ENCODE measurements around the gene CMTM2. TPM values are rescaled to one million over a fixed set of nuclear protein-coding genes. Genes with fewer than 3 reads are reported as not detected.

CMTM2 gene
- total and polyA plus RNA-seq, 9 of the 15 experiments (the other 6 are each of a cell fraction or from before 2014, with no cell fraction given), result not detected

DNA sequence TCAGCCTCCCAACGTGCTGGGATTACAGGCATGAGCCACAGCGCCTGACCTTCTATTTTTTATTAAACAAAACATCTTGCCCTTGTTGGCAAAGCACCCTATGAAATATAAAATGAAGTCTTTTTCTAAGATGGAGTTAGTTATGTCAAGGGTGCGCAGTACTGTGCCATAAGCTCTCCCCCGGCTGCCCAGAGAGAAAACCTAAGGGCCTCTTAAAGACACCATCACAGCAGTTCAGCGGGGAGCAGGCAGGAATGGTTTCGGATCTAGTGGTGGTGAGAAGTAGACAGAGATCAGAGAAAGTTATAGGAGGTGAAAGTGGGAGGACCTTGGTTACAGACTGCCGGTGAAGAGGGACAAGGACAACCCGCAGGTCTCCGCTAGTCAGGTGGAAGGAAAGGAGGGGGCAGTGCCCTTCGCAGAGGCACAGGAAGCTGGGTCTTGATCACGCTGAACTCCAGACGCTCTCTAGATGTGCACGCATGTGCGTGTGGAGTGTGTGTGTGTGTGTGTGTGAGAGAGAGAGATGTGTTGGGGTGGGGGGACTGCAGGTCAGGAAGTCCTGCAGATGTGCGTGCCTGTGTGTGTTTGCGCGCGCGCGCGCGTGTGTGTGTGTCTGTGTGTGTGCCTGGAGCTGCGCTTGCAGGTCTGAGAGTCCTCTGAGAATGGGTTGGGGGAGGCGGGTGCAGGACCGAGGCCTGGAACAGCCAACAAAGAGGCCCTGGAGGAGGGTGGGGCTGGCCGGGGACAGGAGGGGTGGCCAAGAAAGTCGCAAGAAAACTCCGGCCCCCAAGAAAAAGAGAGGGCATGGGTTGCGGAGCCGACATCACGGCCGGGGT, 24.5 kb downstream of the CMTM2 start (continued):
- TF ChIP-seq ZNF778 (CRISPR knock-in tag; IDR thresholded peaks at IDR 0.05) (0 out of 2 replicates have a peak, but pooled peaks have one; percentile 22), KAT8 (IDR thresholded peaks at IDR 0.05; ENCODE audit: low read depth) (no peak), BMI1 (IDR thresholded peaks at IDR 0.05; ENCODE audit: low read length) (no peak), KLF1 (tag; IDR thresholded peaks at IDR 0.05) (no peak), ZNF121 (CRISPR knock-in tag; conservative IDR thresholded peaks at IDR 0.05) (no peak), RFX1 (IDR thresholded peaks at IDR 0.05) (no peak), ZNF274 (IDR thresholded peaks at IDR 0.05; ENCODE audit: borderline replicate concordance, low read depth, low read length) (no peak), CHCHD3 (CRISPR knock-in tag; IDR thresholded peaks at IDR 0.05) (no peak), TRIM24 (IDR thresholded peaks at IDR 0.05) (peak in 1 of 2 experiments; percentile 29; a peak in 1 of 4 replicates), ZNF184 (CRISPR knock-in tag; IDR thresholded peaks at IDR 0.05) (no peak), ZNF696 (CRISPR knock-in tag; conservative IDR thresholded peaks at IDR 0.05) (no peak), FIP1L1 (IDR thresholded peaks at IDR 0.05; ENCODE audit: low read depth, low read length, poor library complexity, severe bottlenecking) (no peak), PRMT5 (CRISPR knock-in tag; IDR thresholded peaks at IDR 0.05) (no peak), CBX2 (IDR thresholded peaks at IDR 0.05; ENCODE audit: insufficient read depth, low read length, poor library complexity, severe bottlenecking) (no peak), PTRF (tag; IDR thresholded peaks at IDR 0.05) (peak; percentile 87), NCOA1 (IDR thresholded peaks at IDR 0.05; ENCODE audit: low read depth) (no peak), ZNF134 (CRISPR knock-in tag; conservative IDR thresholded peaks at IDR 0.05) (peak; percentile 62; the same call in 1 of the 2 replicates), ZNF444 (CRISPR knock-in tag; IDR thresholded peaks at IDR 0.05) (no peak), NR2F6 (CRISPR knock-in tag; IDR thresholded peaks at IDR 0.05) (no peak), NR3C1 (CRISPR knock-in tag; IDR thresholded peaks at IDR 0.05) (no peak)
- TF ChIP-seq, protein P1, sequence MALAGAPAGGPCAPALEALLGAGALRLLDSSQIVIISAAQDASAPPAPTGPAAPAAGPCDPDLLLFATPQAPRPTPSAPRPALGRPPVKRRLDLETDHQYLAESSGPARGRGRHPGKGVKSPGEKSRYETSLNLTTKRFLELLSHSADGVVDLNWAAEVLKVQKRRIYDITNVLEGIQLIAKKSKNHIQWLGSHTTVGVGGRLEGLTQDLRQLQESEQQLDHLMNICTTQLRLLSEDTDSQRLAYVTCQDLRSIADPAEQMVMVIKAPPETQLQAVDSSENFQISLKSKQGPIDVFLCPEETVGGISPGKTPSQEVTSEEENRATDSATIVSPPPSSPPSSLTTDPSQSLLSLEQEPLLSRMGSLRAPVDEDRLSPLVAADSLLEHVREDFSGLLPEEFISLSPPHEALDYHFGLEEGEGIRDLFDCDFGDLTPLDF (CRISPR knock-in tag; IDR thresholded peaks at IDR 0.05), result no peak
- TF ChIP-seq, protein P2, sequence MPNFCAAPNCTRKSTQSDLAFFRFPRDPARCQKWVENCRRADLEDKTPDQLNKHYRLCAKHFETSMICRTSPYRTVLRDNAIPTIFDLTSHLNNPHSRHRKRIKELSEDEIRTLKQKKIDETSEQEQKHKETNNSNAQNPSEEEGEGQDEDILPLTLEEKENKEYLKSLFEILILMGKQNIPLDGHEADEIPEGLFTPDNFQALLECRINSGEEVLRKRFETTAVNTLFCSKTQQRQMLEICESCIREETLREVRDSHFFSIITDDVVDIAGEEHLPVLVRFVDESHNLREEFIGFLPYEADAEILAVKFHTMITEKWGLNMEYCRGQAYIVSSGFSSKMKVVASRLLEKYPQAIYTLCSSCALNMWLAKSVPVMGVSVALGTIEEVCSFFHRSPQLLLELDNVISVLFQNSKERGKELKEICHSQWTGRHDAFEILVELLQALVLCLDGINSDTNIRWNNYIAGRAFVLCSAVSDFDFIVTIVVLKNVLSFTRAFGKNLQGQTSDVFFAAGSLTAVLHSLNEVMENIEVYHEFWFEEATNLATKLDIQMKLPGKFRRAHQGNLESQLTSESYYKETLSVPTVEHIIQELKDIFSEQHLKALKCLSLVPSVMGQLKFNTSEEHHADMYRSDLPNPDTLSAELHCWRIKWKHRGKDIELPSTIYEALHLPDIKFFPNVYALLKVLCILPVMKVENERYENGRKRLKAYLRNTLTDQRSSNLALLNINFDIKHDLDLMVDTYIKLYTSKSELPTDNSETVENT (CRISPR knock-in tag; IDR thresholded peaks at IDR 0.05), result no peak; the same call in 1 of the 2 replicates
- TF ChIP-seq, protein P3, sequence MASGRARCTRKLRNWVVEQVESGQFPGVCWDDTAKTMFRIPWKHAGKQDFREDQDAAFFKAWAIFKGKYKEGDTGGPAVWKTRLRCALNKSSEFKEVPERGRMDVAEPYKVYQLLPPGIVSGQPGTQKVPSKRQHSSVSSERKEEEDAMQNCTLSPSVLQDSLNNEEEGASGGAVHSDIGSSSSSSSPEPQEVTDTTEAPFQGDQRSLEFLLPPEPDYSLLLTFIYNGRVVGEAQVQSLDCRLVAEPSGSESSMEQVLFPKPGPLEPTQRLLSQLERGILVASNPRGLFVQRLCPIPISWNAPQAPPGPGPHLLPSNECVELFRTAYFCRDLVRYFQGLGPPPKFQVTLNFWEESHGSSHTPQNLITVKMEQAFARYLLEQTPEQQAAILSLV (tag; IDR thresholded peaks at IDR 0.05), result peak; percentile 78
- TF ChIP-seq, protein P4, sequence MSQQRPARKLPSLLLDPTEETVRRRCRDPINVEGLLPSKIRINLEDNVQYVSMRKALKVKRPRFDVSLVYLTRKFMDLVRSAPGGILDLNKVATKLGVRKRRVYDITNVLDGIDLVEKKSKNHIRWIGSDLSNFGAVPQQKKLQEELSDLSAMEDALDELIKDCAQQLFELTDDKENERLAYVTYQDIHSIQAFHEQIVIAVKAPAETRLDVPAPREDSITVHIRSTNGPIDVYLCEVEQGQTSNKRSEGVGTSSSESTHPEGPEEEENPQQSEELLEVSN (IDR thresholded peaks at IDR 0.05; ENCODE audit: borderline replicate concordance in 1 of 2, extremely low read depth in 1 of 2, insufficient read depth in 1 of 2, insufficient read length in 1 of 2, low read depth in 1 of 2, low read length in 1 of 2, poor library complexity in 1 of 2, severe bottlenecking in 1 of 2), result no peak

Data from K562 (cell line).